IPS-15b (cell line): Measurements from ENCODE around the gene KATNB1.
"Not testable (repeated sequence)": the region's sequence is repeated elsewhere in the genome, so short reads cannot be mapped to it uniquely, and the experiment has no call there.

Source experiments
- H3K27me3 ChIP-seq: one replicate; pipeline ENCODE4 v1.6.1; 2013; ENCODE audit warnings: low read length; ENCODE audit not compliant: control insufficient read depth, insufficient read depth
- H3K36me3 ChIP-seq: one replicate; pipeline ENCODE4 v1.6.1; 2013; ENCODE audit warnings: low read length; ENCODE audit not compliant: control insufficient read depth, insufficient read depth
- H3K4me1 ChIP-seq: one replicate; pipeline ENCODE4 v1.6.1; 2013; ENCODE audit warnings: mild to moderate bottlenecking, low read length; ENCODE audit not compliant: control insufficient read depth, insufficient read depth
- H3K4me3 ChIP-seq: one replicate; pipeline ENCODE4 v1.5.1; 2013; ENCODE audit warnings: low read depth, low read length
- H3K9ac ChIP-seq: one replicate; pipeline ENCODE4 v1.6.1; 2013; ENCODE audit warnings: low read depth, mild to moderate bottlenecking, low read length
- H3K9me3 ChIP-seq: one replicate; pipeline ENCODE4 v1.6.1; 2013; ENCODE audit warnings: mild to moderate bottlenecking, low read length; ENCODE audit not compliant: control insufficient read depth, insufficient read depth

Gene KATNB1

DNA sequence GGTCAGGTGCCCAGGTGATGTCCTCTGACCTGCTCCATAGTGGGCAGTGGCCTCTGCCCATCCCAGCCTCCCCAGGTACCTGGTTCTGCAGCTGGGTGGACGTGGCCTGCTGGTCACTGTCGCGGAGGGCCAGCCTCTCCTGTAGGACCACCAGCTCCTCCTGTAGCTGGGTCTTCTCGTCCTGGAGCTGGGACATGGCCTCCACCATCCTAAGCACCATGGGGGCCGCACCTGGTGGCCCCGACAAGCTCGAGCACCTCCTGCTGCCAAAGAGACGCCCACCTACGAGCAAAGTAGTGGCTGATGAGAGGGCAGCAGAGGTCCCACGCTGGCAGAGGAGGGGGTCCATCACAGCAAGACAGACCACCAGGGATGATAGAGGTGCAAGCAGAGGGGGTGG, 49.8 kb downstream of the KATNB1 start:
- H3K36me3 ChIP-seq, result no peaks in the 10 kb centered on the region
- H3K4me3 ChIP-seq, result no peak overlapping the region
- H3K4me1 ChIP-seq, result no peaks in the 10 kb centered on the region
- no peak overlapping the region for H3K9ac ChIP-seq
- H3K27me3 ChIP-seq, result no peaks in the 10 kb centered on the region
- no peaks in the 10 kb centered on the region for H3K9me3 ChIP-seq

- no peak overlapping the region for H3K4me3 ChIP-seq
- H3K27me3 ChIP-seq, result no peaks in the 10 kb centered on the region
- no peak overlapping the region for H3K9ac ChIP-seq
- H3K36me3 ChIP-seq, result no peaks in the 10 kb centered on the region
- H3K4me1 ChIP-seq, result no peaks in the 10 kb centered on the region
- no peaks in the 10 kb centered on the region for H3K9me3 ChIP-seq
Measured at GRCh38 chr16:57785924-57786323, 50.4 kb downstream of the KATNB1 start.

DNA sequence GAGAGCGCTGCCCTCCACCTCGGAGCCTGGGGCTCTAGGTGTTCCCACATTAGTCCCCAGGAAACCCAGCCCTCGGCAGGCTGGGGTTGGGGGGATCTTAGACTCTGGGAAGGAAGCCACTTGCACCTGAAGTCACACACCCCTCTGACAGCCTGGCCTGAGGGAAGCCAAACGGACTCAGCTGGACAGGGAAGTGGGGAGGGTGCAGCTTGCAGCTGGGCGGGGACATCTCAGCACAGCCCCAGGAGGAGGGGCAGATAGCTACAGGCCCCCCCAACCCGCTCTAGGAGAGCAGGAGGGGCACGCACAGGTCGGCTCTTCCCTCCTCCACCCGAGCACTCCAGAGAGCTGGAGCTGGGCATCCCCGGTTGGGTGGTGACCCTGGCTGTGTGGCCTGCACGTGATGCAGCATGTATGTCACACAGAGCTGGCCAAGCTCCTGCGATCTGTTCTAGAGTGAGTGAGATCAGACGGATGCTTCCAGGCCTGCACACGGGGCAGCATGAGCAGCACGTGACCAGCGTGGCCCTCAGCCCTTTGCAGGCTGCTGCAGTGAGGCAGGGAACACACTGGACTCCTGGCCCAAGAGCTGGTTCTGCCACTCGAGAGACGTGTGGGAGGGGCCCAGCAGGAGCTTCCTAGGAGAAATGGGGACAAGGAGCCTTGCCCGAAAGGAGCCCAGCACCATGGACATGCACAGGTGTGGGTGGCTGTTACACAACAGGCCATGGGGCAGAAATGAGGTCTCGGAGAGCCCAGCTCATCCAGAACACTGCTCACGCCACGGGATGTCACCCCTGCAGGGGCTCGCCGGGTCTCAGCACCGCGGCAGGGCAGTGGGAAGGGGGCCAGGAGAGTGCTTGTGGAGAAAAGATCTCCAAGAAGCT, 51.3 kb downstream of the KATNB1 start:
- Histone ChIP-seq H3K27me3 (no peaks in the 10 kb centered on the region), H3K4me3 (no peak overlapping the region), H3K9me3 (no peaks in the 10 kb centered on the region), H3K36me3 (no peaks in the 10 kb centered on the region), H3K4me1 (no peaks in the 10 kb centered on the region), H3K9ac (no peak overlapping the region)

DNA sequence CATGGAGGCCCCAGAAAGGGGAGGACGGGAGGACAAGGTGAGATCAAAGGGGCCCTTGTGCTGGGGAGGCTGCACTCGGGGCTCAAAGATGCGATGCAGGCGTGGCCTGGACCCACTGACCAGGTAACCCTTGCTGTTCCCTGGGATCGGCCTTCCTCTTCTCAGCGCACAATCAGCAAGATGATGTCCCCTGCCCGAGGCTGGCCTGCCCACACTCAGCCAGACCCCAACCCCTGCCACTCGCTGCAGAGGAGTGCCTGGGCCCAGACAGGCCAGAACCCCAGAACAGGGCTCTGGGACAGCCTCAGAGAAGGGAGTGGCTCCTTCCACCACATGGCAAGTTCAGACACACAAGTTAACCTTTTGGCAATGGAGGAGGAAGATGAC, 51.9 kb downstream of the KATNB1 start:
- Histone ChIP-seq H3K27me3 (no peaks in the 10 kb centered on the region), H3K9me3 (no peaks in the 10 kb centered on the region), H3K9ac (no peak overlapping the region), H3K4me1 (no peaks in the 10 kb centered on the region), H3K36me3 (no peaks in the 10 kb centered on the region), H3K4me3 (no peak overlapping the region)

DNA sequence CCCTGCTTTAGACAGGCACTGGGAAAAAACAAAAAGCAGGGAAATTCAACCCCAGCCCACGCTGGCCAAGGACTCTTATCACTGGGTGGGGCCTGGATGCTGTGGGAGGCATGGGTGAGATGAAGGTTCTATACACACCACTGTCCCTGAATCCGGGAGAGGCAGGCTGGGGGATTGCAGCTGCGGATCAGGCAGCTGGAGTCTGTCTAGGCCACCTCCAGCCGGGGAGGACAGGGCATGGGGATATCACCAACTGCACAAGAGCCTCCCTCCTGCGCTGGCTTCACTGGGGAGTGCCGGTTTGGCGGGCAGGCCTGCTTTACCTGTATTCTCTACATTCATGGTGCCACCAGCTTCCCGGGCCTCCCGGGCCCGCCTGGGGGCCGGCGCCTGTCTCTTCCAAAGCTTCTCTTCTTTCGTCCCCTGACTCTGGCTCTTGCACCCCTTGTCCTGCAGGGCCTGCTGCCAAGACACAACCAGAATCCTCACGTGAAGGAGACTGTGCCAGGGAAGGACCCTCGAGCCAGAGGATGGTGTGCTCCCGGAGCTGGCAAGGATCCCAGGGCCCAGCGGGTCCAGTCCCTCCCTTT, 52.8 kb downstream of the KATNB1 start:
- Histone ChIP-seq H3K4me3 (no peak overlapping the region), H3K9me3 (no peaks in the 10 kb centered on the region), H3K4me1 (no peaks in the 10 kb centered on the region), H3K9ac (no peak overlapping the region), H3K36me3 (no peaks in the 10 kb centered on the region), H3K27me3 (no peaks in the 10 kb centered on the region)

DNA sequence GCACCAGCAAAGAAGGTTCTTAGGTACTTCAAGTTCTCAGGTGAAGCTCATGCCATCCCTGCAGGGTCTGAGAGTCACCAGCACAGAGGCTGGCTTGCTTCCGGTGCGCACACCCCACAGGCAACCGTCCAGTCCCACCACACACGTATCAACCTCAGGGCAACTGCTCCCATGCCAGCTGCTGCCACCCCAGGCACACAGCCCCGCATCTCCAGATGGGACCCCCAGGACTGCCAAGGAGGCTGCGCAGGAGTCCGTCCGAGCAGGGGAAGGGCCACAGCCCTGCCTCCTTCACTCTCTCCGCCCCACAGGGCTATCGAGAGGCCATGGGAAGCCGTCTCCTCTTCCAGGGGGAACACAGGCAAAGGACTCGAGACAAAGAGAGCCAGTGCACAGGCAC, 53.4 kb downstream of the KATNB1 start:
- Histone ChIP-seq H3K27me3 (no peaks in the 10 kb centered on the region), H3K9ac (no peak overlapping the region), H3K36me3 (no peaks in the 10 kb centered on the region), H3K4me3 (no peak overlapping the region), H3K9me3 (no peaks in the 10 kb centered on the region), H3K4me1 (no peaks in the 10 kb centered on the region)

DNA sequence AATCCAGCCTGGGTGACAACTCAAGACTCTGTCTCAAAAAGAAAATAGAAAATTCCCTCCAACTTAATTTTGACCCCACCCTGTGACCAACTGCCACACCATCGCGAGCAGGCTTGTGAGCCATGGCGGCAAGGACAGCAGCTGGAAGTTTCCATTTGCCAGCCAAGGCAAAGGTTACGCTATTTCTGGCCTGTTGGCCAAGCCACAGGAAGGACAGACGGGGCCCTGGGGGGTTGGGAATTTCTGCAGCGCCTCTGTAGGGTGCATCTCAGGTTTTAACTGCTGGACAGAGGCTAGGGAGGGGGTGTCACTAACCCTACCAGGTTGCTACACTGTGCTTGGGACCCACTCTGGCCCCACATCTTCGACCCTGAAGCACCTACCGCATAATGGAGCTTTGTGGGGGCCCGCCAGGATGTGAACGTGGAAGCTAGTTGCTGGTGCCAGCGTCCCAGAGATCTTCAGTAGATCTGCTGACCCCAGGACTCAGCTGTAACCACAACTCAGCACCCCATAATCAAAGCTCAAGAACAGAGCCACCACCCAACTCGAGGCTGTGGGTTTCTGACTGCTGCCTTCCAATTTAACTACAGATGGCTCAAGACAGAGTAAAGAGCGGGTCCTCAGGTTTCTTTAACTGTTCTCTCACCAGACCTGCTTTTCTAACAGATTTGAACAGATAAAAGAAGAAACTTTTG, 55.8 kb downstream of the KATNB1 start:
- H3K9ac ChIP-seq, result no peak overlapping the region
- H3K36me3 ChIP-seq, result no peaks in the 10 kb centered on the region

DNA sequence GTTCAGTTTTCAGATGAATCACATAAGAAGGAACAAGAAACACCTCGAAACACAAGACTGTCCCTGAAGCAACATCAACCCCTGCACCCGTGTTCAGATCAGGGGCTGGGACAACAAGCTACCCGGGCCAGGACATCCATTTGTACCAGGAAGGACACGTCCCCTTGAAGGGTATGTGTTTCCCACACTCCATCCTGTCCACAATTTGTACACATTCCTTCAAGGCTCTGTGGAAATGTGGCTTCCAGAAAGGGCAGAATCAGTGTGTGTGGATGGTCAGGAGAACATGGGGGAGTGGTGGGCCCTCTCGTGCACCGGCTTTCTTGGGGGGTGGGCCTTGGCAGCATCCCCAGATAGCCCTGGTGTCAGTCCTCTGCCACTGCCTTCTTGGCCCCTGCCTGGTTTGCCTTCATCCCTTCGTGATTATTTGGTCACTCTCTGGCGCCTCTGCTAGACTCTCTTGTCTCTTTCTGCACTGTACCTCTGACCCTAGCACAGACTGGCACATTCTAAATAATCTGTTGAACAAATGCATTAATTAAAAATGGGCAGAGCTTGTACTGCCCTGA, 56.4 kb downstream of the KATNB1 start:
- H3K9me3 ChIP-seq, result no peaks in the 10 kb centered on the region
- H3K36me3 ChIP-seq, result no peaks in the 10 kb centered on the region
- no peaks in the 10 kb centered on the region for H3K27me3 ChIP-seq
- no peak overlapping the region for H3K9ac ChIP-seq
- H3K4me3 ChIP-seq, result no peak overlapping the region
- no peaks in the 10 kb centered on the region for H3K4me1 ChIP-seq

More for the DNA sequence above, 55.8 kb downstream of the KATNB1 start:
- H3K4me3 ChIP-seq, result no peak overlapping the region
- H3K9me3 ChIP-seq, result no peaks in the 10 kb centered on the region
- no peaks in the 10 kb centered on the region for H3K27me3 ChIP-seq
- no peaks in the 10 kb centered on the region for H3K4me1 ChIP-seq

GRCh38 chr16:57794849-57795430, 59.4 kb downstream of the KATNB1 start:
- peaks cover 9% of the 10 kb centered on the region for H3K27me3 ChIP-seq
- no peaks in the 10 kb centered on the region for H3K9me3 ChIP-seq
- no peak overlapping the region for H3K9ac ChIP-seq
- peaks cover 2% of the 10 kb centered on the region for H3K4me1 ChIP-seq
- H3K4me3 ChIP-seq, result no peak overlapping the region
- no peaks in the 10 kb centered on the region for H3K36me3 ChIP-seq

DNA sequence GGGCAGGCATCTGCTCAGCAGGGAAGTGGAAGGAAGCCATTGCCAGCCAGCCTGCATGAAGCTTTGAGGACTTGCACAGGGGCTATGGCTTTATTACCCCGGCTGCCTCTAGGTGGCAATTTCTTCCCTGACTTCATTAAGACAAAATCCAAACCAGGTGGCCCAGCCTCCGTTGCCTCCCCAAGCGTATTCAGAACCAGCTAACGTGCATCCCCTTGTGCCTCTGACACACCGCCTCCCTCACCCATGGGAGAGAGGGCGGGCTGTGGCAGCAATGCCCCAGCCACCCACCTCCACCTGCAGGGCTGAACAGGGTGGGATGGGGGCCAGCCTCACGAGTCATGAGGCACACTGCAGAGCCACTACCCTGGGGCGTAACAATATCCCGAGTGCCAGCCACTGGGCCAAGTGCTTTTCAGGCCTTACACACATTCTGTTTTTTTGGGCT, 59.9 kb downstream of the KATNB1 start:
- Histone ChIP-seq H3K4me1 (peaks cover 4% of the 10 kb centered on the region), H3K4me3 (no peak overlapping the region), H3K9ac (no peak overlapping the region)

GRCh38 chr16:57796014-57796413, 60.4 kb downstream of the KATNB1 start:
- H3K4me3 ChIP-seq, H3K36me3 ChIP-seq, H3K9me3 ChIP-seq, H3K4me1 ChIP-seq, H3K9ac ChIP-seq: not testable (repeated sequence)
- H3K27me3 ChIP-seq, result peaks cover 19% of the 10 kb centered on the region

More for the DNA sequence above, 59.9 kb downstream of the KATNB1 start:
- Histone ChIP-seq H3K9me3 (no peaks in the 10 kb centered on the region), H3K36me3 (no peaks in the 10 kb centered on the region), H3K27me3 (peaks cover 14% of the 10 kb centered on the region)
